Ovary (tissue), 3 donors: ENCODE data around the gene NUTM2B.
"Not testable (repeated sequence)": the region's sequence is repeated elsewhere in the genome, so short reads cannot be mapped to it uniquely, and the experiment has no call there.

ENCODE experiments used
- EP300 ChIP-seq: sonication (generic); formaldehyde crosslinking; IDR thresholded peaks from one replicate; pipeline ENCODE4 v1.6.1; 2017; ENCODE audit warnings: antibody characterized with exemption
- POLR2A ChIP-seq: fragments of 450-650 bp; IDR thresholded peaks from one replicate; pipeline ENCODE4 v1.6.1; 2017; ENCODE audit warnings: antibody characterized with exemption, mild to moderate bottlenecking, moderate library complexity
- TF ChIP-seq, protein P1 (sequence below), 3 donors: fragments of 450-650 bp in 2 of 3; fragments of 200-600 bp in 1 of 3; IDR thresholded peaks; one replicate each; pipeline versions ENCODE4 v1.5.1 to v1.8.0; 2016 to 2022; ENCODE audit warnings: antibody characterized with exemption in 3 of 3, mild to moderate bottlenecking in 1 of 3
- donor health status: DM: no; HTN: no; CAD: no.

DNA sequence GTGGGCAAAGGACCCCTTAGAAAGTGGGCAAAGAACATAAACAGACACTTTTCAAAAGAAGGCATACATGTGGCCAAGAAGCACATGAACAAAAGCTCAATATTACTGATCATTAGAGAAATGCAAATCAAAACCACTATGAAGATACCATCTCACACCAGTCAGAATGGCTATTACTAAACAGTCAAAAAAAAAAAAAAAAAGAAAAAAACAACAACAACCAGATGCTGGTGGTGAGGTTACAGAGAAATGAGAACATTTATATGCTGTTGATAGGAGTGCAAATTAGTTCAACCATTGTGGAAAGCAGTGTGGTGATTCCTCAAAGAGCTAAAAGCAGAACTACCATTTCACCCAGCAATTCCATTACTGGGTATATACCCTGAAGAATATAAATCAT is 50.6 kb downstream of the NUTM2B start:
- TF ChIP-seq EP300, POLR2A: not testable (repeated sequence)
- TF ChIP-seq, protein P1, sequence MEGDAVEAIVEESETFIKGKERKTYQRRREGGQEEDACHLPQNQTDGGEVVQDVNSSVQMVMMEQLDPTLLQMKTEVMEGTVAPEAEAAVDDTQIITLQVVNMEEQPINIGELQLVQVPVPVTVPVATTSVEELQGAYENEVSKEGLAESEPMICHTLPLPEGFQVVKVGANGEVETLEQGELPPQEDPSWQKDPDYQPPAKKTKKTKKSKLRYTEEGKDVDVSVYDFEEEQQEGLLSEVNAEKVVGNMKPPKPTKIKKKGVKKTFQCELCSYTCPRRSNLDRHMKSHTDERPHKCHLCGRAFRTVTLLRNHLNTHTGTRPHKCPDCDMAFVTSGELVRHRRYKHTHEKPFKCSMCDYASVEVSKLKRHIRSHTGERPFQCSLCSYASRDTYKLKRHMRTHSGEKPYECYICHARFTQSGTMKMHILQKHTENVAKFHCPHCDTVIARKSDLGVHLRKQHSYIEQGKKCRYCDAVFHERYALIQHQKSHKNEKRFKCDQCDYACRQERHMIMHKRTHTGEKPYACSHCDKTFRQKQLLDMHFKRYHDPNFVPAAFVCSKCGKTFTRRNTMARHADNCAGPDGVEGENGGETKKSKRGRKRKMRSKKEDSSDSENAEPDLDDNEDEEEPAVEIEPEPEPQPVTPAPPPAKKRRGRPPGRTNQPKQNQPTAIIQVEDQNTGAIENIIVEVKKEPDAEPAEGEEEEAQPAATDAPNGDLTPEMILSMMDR (IDR thresholded peaks at IDR 0.05): not testable (repeated sequence)
